Activated CD4-positive, alpha-beta memory T cell treated with anti-CD3 and anti-CD28 coated beads for 36 hours (primary cell): ENCODE measurements around the gene C8G. TPM values are rescaled to one million over a fixed set of nuclear protein-coding genes. Genes with fewer than 3 reads are reported as not detected.

Source experiments
- CTCF ChIA-PET: fragments of 350-600 bp; sonication (Branson Sonifier 250); formaldehyde crosslinking; loops from one replicate; lab custom pipeline; 2021; ENCODE audit warnings: antibody characterized with exemption, inconsistent platforms; lab: Charles Lee
- POLR2A ChIA-PET: fragments of 350-600 bp; sonication (Branson Sonifier 250); formaldehyde crosslinking; loops from one replicate; lab custom pipeline; 2021; ENCODE audit warnings: antibody characterized with exemption; lab: Charles Lee
- DNase-seq: peaks from one replicate; pipeline ENCODE4 v3.0.0-alpha.2; 2020
- H3K27ac Mint-ChIP-seq: one replicate; pipeline ENCODE4 v1.8.0; 2021; ENCODE audit warnings: mixed read lengths
- H3K27me3 Mint-ChIP-seq: one replicate; pipeline ENCODE4 v1.8.0; 2021; ENCODE audit warnings: mixed read lengths
- H3K36me3 Mint-ChIP-seq: one replicate; pipeline ENCODE4 v1.8.0; 2021; ENCODE audit warnings: mixed read lengths
- H3K4me1 Mint-ChIP-seq: one replicate; pipeline ENCODE4 v1.8.0; 2021; ENCODE audit warnings: low read depth, mixed read lengths
- H3K4me3 Mint-ChIP-seq: one replicate; pipeline ENCODE4 v1.8.0; 2021; ENCODE audit warnings: mild to moderate bottlenecking, mixed read lengths
- H3K9me3 Mint-ChIP-seq: one replicate; pipeline ENCODE4 v1.8.0; 2021; ENCODE audit warnings: mixed read lengths
- intact Hi-C: fragments of 100-400 bp; cut with micrococcal nuclease; formaldehyde crosslinking; loops from one replicate; pipeline ENCODE4 v1.15.1; 2023
- total RNA-seq, 2 experiments: library from RNA; stranded (reverse); gene quantifications; one replicate each; pipeline ENCODE4 v1.2.3, GENCODE V29; 2021

Gene C8G
- total RNA-seq, 2 experiments from 2014 or later, result 0.90 to 0.94 TPM

- Mint-ChIP-seq H3K4me1 (peaks cover 2% of the 10 kb centered on the region), H3K36me3 (no peaks in the 10 kb centered on the region), H3K27ac (peak within 1 kb of the TSS; percentile 18), H3K9me3 (no peaks in the 10 kb centered on the region), H3K4me3 (no peak within 1 kb of the TSS), H3K27me3 (peaks cover 11% of the 10 kb centered on the region)
- CTCF ChIA-PET, result no interaction called here
- intact Hi-C loops, result no loop called here
- no peak for DNase-seq
- POLR2A ChIA-PET, result no interaction called here
These were observed 37.4 kb downstream of the C8G start, which contains the start of gene LCNL1 for GRCh38 chr9:136982232-136983051. TSS of gene LCNL1 (plus strand) at chr9:136982993. CDS start at chr9:136983587, 594 bp downstream.

- DNase-seq, result no peak
- CTCF ChIA-PET, result no interaction called here
- Mint-ChIP-seq H3K36me3 (no peaks in the 10 kb centered on the region), H3K4me1 (peaks cover 2% of the 10 kb centered on the region), H3K9me3 (no peaks in the 10 kb centered on the region), H3K27me3 (peaks cover 15% of the 10 kb centered on the region), H3K4me3 (no peak overlapping the region), H3K27ac (peak overlapping the region; percentile 18)
- POLR2A ChIA-PET, result no interaction called here
- intact Hi-C loops, result no loop called here
These were observed 38.1 kb downstream of the C8G start for GRCh38 chr9:136983167-136983566.

- Mint-ChIP-seq H3K9me3 (no peaks in the 10 kb centered on the region), H3K4me3 (no peak overlapping the region), H3K36me3 (no peaks in the 10 kb centered on the region), H3K4me1 (peaks cover 2% of the 10 kb centered on the region), H3K27me3 (peaks cover 15% of the 10 kb centered on the region), H3K27ac (no peak overlapping the region)
- CTCF ChIA-PET, result no interaction called here
- POLR2A ChIA-PET, result no interaction called here
- no peak for DNase-seq
- intact Hi-C loops, result no loop called here
These were observed 38.7 kb downstream of the C8G start for GRCh38 chr9:136983656-136984314.

GRCh38 chr9:136984464-136985026, 39.5 kb downstream of the C8G start:
- intact Hi-C loops, result no loop called here
- CTCF ChIA-PET, result no interaction called here
- POLR2A ChIA-PET, result no interaction called here

GRCh38 chr9:136985027-136985602, 40.1 kb downstream of the C8G start:
- Mint-ChIP-seq H3K27ac (no peak overlapping the region), H3K27me3 (peaks cover 15% of the 10 kb centered on the region), H3K4me1 (peaks cover 2% of the 10 kb centered on the region), H3K36me3 (no peaks in the 10 kb centered on the region), H3K9me3 (no peaks in the 10 kb centered on the region), H3K4me3 (no peak overlapping the region)
- DNase-seq, result no peak
- CTCF ChIA-PET, result no interaction called here
- POLR2A ChIA-PET, result no interaction called here
- intact Hi-C loops, result no loop called here

More at GRCh38 chr9:136984464-136985026, 39.5 kb downstream of the C8G start:
- no peak for DNase-seq
- peaks cover 2% of the 10 kb centered on the region for H3K4me1 Mint-ChIP-seq
- no peaks in the 10 kb centered on the region for H3K36me3 Mint-ChIP-seq
- H3K4me3 Mint-ChIP-seq, result no peak overlapping the region
- H3K27me3 Mint-ChIP-seq, result peaks cover 15% of the 10 kb centered on the region
- no peaks in the 10 kb centered on the region for H3K9me3 Mint-ChIP-seq
- no peak overlapping the region for H3K27ac Mint-ChIP-seq

- no peak for DNase-seq
- H3K36me3 Mint-ChIP-seq, result no peaks in the 10 kb centered on the region
- peaks cover 14% of the 10 kb centered on the region for H3K27me3 Mint-ChIP-seq
- no peak overlapping the region for H3K4me3 Mint-ChIP-seq
- no peaks in the 10 kb centered on the region for H3K9me3 Mint-ChIP-seq
- peaks cover 2% of the 10 kb centered on the region for H3K4me1 Mint-ChIP-seq
- ChIA-PET CTCF (interaction anchor here (1.2 kb wide), 1 partner anchor 49 kb away, joined by 4 read pairs; no protein-coding TSS in a partner anchor), POLR2A (interaction anchor here (0.8 kb wide), 1 partner anchor 85 kb away, joined by 3 read pairs; the partner anchor contains the start of gene SAPCD2)
- intact Hi-C loops, result no loop called here
- no peak overlapping the region for H3K27ac Mint-ChIP-seq
These were observed 40.8 kb downstream of the C8G start for GRCh38 chr9:136985853-136986252.

- Mint-ChIP-seq H3K4me1 (peaks cover 8% of the 10 kb centered on the region), H3K4me3 (no peak overlapping the region), H3K9me3 (no peaks in the 10 kb centered on the region), H3K27me3 (peaks cover 11% of the 10 kb centered on the region), H3K36me3 (peaks cover 7% of the 10 kb centered on the region), H3K27ac (no peak overlapping the region)
- POLR2A ChIA-PET, result interaction anchor here (0.6 kb wide), 2 partner anchors 10 to 209 kb away, joined by 3 to 4 read pairs; no protein-coding TSS in a partner anchor
- DNase-seq, result no peak
- intact Hi-C loops, result no loop called here
- CTCF ChIA-PET, result interaction anchor here (0.7 to 2.6 kb wide), 2 partner anchors 13 to 40 kb away, joined by 3 to 13 read pairs; no protein-coding TSS in a partner anchor
These were observed 43.8 kb downstream of the C8G start for GRCh38 chr9:136988872-136989271.

- intact Hi-C loops, result loop anchor here (5.0 kb wide), 2 partner anchors 43 to 203 kb away; partner anchors contain the start of gene C8G
- H3K9me3 Mint-ChIP-seq, result no peaks in the 10 kb centered on the region
- ChIA-PET POLR2A (interaction anchor here (3.1 kb wide), 1 partner anchor 45 kb away, joined by 12 read pairs; no protein-coding TSS in a partner anchor), CTCF (no interaction called here)
- H3K4me3 Mint-ChIP-seq, result peak overlapping the region; percentile 14
- DNase-seq, result no peak
- peaks cover 10% of the 10 kb centered on the region for H3K36me3 Mint-ChIP-seq
- H3K4me1 Mint-ChIP-seq, result peaks cover 9% of the 10 kb centered on the region
- H3K27ac Mint-ChIP-seq, result peak overlapping the region; percentile 8
- peaks cover 8% of the 10 kb centered on the region for H3K27me3 Mint-ChIP-seq
These were observed 45.3 kb downstream of the C8G start for GRCh38 chr9:136990242-136990911.

GRCh38 chr9:136991993-136992818, 47.2 kb downstream of the C8G start, which contains the start of gene PAXX:
TSS of gene PAXX (plus strand) at chr9:136992422. CDS start at chr9:136992444, 22 bp downstream.
- Mint-ChIP-seq H3K27ac (peak within 1 kb of the TSS; percentile 79), H3K27me3 (peaks cover 4% of the 10 kb centered on the region), H3K4me1 (peaks cover 18% of the 10 kb centered on the region), H3K4me3 (peak within 1 kb of the TSS; percentile 82), H3K36me3 (peaks cover 10% of the 10 kb centered on the region), H3K9me3 (no peaks in the 10 kb centered on the region)
- POLR2A ChIA-PET, result interaction anchor here (0.9 to 3.1 kb wide), 6 partner anchors 14 to 264 kb away, joined by 3 to 12 read pairs (median 3); no protein-coding TSS in a partner anchor
- CTCF ChIA-PET, result interaction anchor here (1.0 to 2.5 kb wide), 10 partner anchors 9 to 150 kb away, joined by 3 to 24 read pairs (median 5); partner anchors contain the start of genes ABCA2, AJM1, C8G and FBXW5
- peak; percentile 96 for DNase-seq
- intact Hi-C loops, result loop anchor here (1.0 to 5.0 kb wide), 3 partner anchors 14 to 205 kb away; partner anchors contain the start of gene C8G

- intact Hi-C loops, result loop anchor here (1.0 to 5.0 kb wide), 3 partner anchors 15 to 206 kb away; partner anchors contain the start of gene C8G
- CTCF ChIA-PET, result interaction anchor here (1.0 to 2.5 kb wide), 10 partner anchors 9 to 244 kb away, joined by 3 to 24 read pairs (median 5); partner anchors contain the start of genes ABCA2, AJM1, C8G and FBXW5
- Mint-ChIP-seq H3K4me1 (peaks cover 22% of the 10 kb centered on the region), H3K9me3 (no peaks in the 10 kb centered on the region), H3K27ac (peak overlapping the region; percentile 79), H3K36me3 (peaks cover 10% of the 10 kb centered on the region), H3K27me3 (peaks cover 5% of the 10 kb centered on the region), H3K4me3 (peak overlapping the region; percentile 82)
- POLR2A ChIA-PET, result interaction anchor here (1.0 to 3.1 kb wide), 5 partner anchors 15 to 265 kb away, joined by 3 to 12 read pairs (median 3); no protein-coding TSS in a partner anchor
- DNase-seq, result no peak
These were observed 47.9 kb downstream of the C8G start for GRCh38 chr9:136992819-136993369.
